HUES64 (cell line): Measurements from ENCODE around the gene PARN.
"Not testable (repeated sequence)": the region's sequence is repeated elsewhere in the genome, so short reads cannot be mapped to it uniquely, and the experiment has no call there.

ENCODE experiments used
- H3K27ac ChIP-seq: 2 replicates; pipeline ENCODE4 v1.7.0; 2013; ENCODE audit warnings: low read depth, low read length, inconsistent platforms
- H3K27me3 ChIP-seq: 2 replicates; pipeline ENCODE4 v1.6.1; 2013; ENCODE audit warnings: mild to moderate bottlenecking, low read length; ENCODE audit not compliant: insufficient read depth
- H3K36me3 ChIP-seq: 2 replicates; pipeline ENCODE4 v1.6.1; 2013; ENCODE audit warnings: mild to moderate bottlenecking, low read length; ENCODE audit not compliant: insufficient read depth
- H3K4me1 ChIP-seq: 2 replicates; pipeline ENCODE4 v1.6.1; 2013; ENCODE audit warnings: mild to moderate bottlenecking, low read length, moderate library complexity; ENCODE audit not compliant: insufficient read depth
- H3K4me3 ChIP-seq: 2 replicates; pipeline ENCODE4 v1.5.1; 2013; ENCODE audit warnings: mild to moderate bottlenecking, low read length, moderate library complexity
- H3K9ac ChIP-seq: 2 replicates; pipeline ENCODE4 v1.6.1; 2013; ENCODE audit warnings: mild to moderate bottlenecking, low read depth, low read length
- H3K9me3 ChIP-seq: 2 replicates; pipeline ENCODE4 v1.6.1; 2013; ENCODE audit warnings: low read depth, low read length; ENCODE audit not compliant: insufficient read depth
- WGBS: fragments of 150-250, 120-280 bp; methylation state at CpG from one replicate; pipeline ENCODE4 v1.1.7; 2013; ENCODE audit warnings: missing lambda C conversion rate; 5-methylcytosine and 5-hydroxymethylcytosine counted together

Gene PARN

GRCh38 chr16:14650629-14651028, 20.6 kb upstream of the PARN start:
- Histone ChIP-seq H3K27me3 (no peaks in the 10 kb centered on the region), H3K9me3 (no peaks in the 10 kb centered on the region), H3K4me3 (no peak overlapping the region), H3K4me1 (no peaks in the 10 kb centered on the region), H3K36me3 (peaks cover 88% of the 10 kb centered on the region), H3K9ac (no peak overlapping the region), H3K27ac (no peak overlapping the region)
- 93% methylated on average over 6 of the region's 6 CpGs for WGBS

GRCh38 chr16:14649816-14650215, 19.8 kb upstream of the PARN start:
- Histone ChIP-seq H3K4me3 (no peak overlapping the region), H3K4me1 (no peaks in the 10 kb centered on the region), H3K9ac (no peak overlapping the region), H3K9me3 (no peaks in the 10 kb centered on the region), H3K27ac (no peak overlapping the region), H3K36me3 (peaks cover 88% of the 10 kb centered on the region), H3K27me3 (no peaks in the 10 kb centered on the region)
- WGBS, result 96% methylated on average over 10 of the region's 10 CpGs

- Histone ChIP-seq H3K9me3 (no peaks in the 10 kb centered on the region), H3K9ac (no peak overlapping the region), H3K36me3 (peaks cover 67% of the 10 kb centered on the region), H3K4me1 (peaks cover 18% of the 10 kb centered on the region), H3K27me3 (no peaks in the 10 kb centered on the region), H3K4me3 (no peak overlapping the region), H3K27ac (no peak overlapping the region)
- 93% methylated on average over 7 of the region's 7 CpGs for WGBS
Observed at GRCh38 chr16:14641926-14642325, 11.9 kb upstream of the PARN start.

GRCh38 chr16:14641206-14641605, 11.1 kb upstream of the PARN start:
- WGBS, result over 99% methylated on average over 8 of the region's 8 CpGs
- H3K27me3 ChIP-seq, result no peaks in the 10 kb centered on the region
- no peak overlapping the region for H3K9ac ChIP-seq
- H3K9me3 ChIP-seq, result no peaks in the 10 kb centered on the region
- H3K4me3 ChIP-seq, result no peak overlapping the region
- H3K27ac ChIP-seq, result no peak overlapping the region
- peaks cover 20% of the 10 kb centered on the region for H3K4me1 ChIP-seq
- H3K36me3 ChIP-seq, result peaks cover 61% of the 10 kb centered on the region

- H3K9me3 ChIP-seq, result no peaks in the 10 kb centered on the region
- peaks cover 55% of the 10 kb centered on the region for H3K36me3 ChIP-seq
- 92% methylated on average over 10 of the region's 10 CpGs for WGBS
- no peak overlapping the region for H3K4me3 ChIP-seq
- peak overlapping the region; percentile 36; the same call in 1 of the 2 replicates for H3K27ac ChIP-seq
- no peak overlapping the region for H3K9ac ChIP-seq
- H3K27me3 ChIP-seq, result no peaks in the 10 kb centered on the region
- H3K4me1 ChIP-seq, result peaks cover 24% of the 10 kb centered on the region
Observed at GRCh38 chr16:14640538-14640937, 10.5 kb upstream of the PARN start.

GRCh38 chr16:14636951-14637240, 6.8 kb upstream of the PARN start:
- no CpG with 5 or more reads among the region's 1 CpG for WGBS
- not testable (repeated sequence) for H3K27me3 ChIP-seq, H3K9me3 ChIP-seq
- peak overlapping the region; percentile 3; the same call in 1 of the 2 replicates for H3K4me3 ChIP-seq
- H3K36me3 ChIP-seq, result peaks cover 29% of the 10 kb centered on the region
- peaks cover 33% of the 10 kb centered on the region for H3K4me1 ChIP-seq
- H3K9ac ChIP-seq, result peak overlapping the region; percentile 61
- peak overlapping the region; percentile 100 for H3K27ac ChIP-seq

- Histone ChIP-seq H3K9ac (peak overlapping the region; percentile 76), H3K27ac (peak overlapping the region; percentile 100), H3K36me3 (peaks cover 29% of the 10 kb centered on the region), H3K4me3 (peak overlapping the region; percentile 41), H3K4me1 (peaks cover 33% of the 10 kb centered on the region)
- not testable (repeated sequence) for H3K9me3 ChIP-seq, H3K27me3 ChIP-seq
- 18% methylated on average over 13 of the region's 17 CpGs for WGBS
Observed at GRCh38 chr16:14636179-14636950, 6.3 kb upstream of the PARN start.

- peak overlapping the region; percentile 41 for H3K4me3 ChIP-seq
- peak overlapping the region; percentile 76 for H3K9ac ChIP-seq
- 54% methylated on average over 12 of the region's 12 CpGs for WGBS
- H3K4me1 ChIP-seq, result peaks cover 33% of the 10 kb centered on the region
- peak overlapping the region; percentile 100 for H3K27ac ChIP-seq
- H3K9me3 ChIP-seq, result no peaks in the 10 kb centered on the region
- H3K36me3 ChIP-seq, result peaks cover 22% of the 10 kb centered on the region
- H3K27me3 ChIP-seq, result no peaks in the 10 kb centered on the region
Observed at GRCh38 chr16:14635395-14636165, 5.5 kb upstream of the PARN start.

- Histone ChIP-seq H3K36me3 (peaks cover 16% of the 10 kb centered on the region), H3K9ac (peak overlapping the region; percentile 47), H3K27me3 (no peaks in the 10 kb centered on the region), H3K27ac (peak overlapping the region; percentile 100; the same call in 1 of the 2 replicates), H3K4me3 (peak overlapping the region; percentile 86), H3K9me3 (no peaks in the 10 kb centered on the region), H3K4me1 (peaks cover 29% of the 10 kb centered on the region)
- whole genome bisulfite sequencing, result 64% methylated on average over 5 of the region's 7 CpGs
Observed at GRCh38 chr16:14634389-14634725, 4.3 kb upstream of the PARN start.

GRCh38 chr16:14632693-14633569, 2.9 kb upstream of the PARN start, which contains the start of gene BFAR:
Gene BFAR, plus strand, starts transcription at chr16:14632951. Its CDS starts 11,396 bp downstream, at chr16:14644347.
- no peaks in the 10 kb centered on the region for H3K9me3 ChIP-seq
- peak within 1 kb of the TSS; percentile 93 for H3K27ac ChIP-seq
- H3K9ac ChIP-seq, result peak within 1 kb of the TSS; percentile 92
- peaks cover 13% of the 10 kb centered on the region for H3K36me3 ChIP-seq
- peak within 1 kb of the TSS; percentile 86 for H3K4me3 ChIP-seq
- WGBS, result under 1% methylated on average over 69 of the region's 69 CpGs
- H3K4me1 ChIP-seq, result peaks cover 39% of the 10 kb centered on the region
- H3K27me3 ChIP-seq, result no peaks in the 10 kb centered on the region
